ENCODE data around the gene HHIP.
A peak's percentile ranks its signal among the peaks of the same experiment; 100 is the strongest.

Gene HHIP

GRCh38 chr4:144645631-144646522 is at the start of gene HHIP:
HHIP (plus strand) TSS chr4:144646156; CDS start chr4:144646676, 520 bp downstream.
- peak; percentile 5 to 27 for DNase-seq

- DNase-seq, result no peak
These were observed 48.8 kb upstream of the HHIP start for GRCh38 chr4:144597171-144597570.

GRCh38 chr4:144599621-144600020 is 46.3 kb upstream of the HHIP start:
- no peak for DNase-seq

- no peak for DNase-seq
These were observed 34.1 kb upstream of the HHIP start for GRCh38 chr4:144611850-144612249.

GRCh38 chr4:144614850-144615585 is 30.9 kb upstream of the HHIP start:
- DNase-seq, result no peak

GRCh38 chr4:144621681-144622080 is 24.3 kb upstream of the HHIP start:
- DNase-seq, result no peak

GRCh38 chr4:144627663-144628076 is 18.3 kb upstream of the HHIP start:
- DNase-seq, result no peak

GRCh38 chr4:144633215-144633614 is 12.7 kb upstream of the HHIP start:
- DNase-seq, result no peak

GRCh38 chr4:144634978-144635747 is 10.8 kb upstream of the HHIP start:
- DNase-seq, result no peak

- no peak for DNase-seq
These were observed 1.4 kb upstream of the HHIP start for GRCh38 chr4:144644368-144645101.

- no peak for DNase-seq
These were observed 790 bp upstream of the HHIP start for GRCh38 chr4:144645102-144645630.

- no peak for DNase-seq
These were observed 653 bp downstream of the HHIP start for GRCh38 chr4:144646523-144647094.

GRCh38 chr4:144647095-144647561 is 1.2 kb downstream of the HHIP start:
- no peak for DNase-seq

GRCh38 chr4:144647590-144647989 is 1.6 kb downstream of the HHIP start:
- DNase-seq, result no peak

- no peak for DNase-seq
These were observed 2.1 kb downstream of the HHIP start for GRCh38 chr4:144648042-144648441.

- no peak for DNase-seq
These were observed 3.7 kb downstream of the HHIP start for GRCh38 chr4:144649646-144650045.

GRCh38 chr4:144650311-144651005 is 4.5 kb downstream of the HHIP start:
- no peak for DNase-seq

- DNase-seq, result no peak
These were observed 8.0 kb downstream of the HHIP start for GRCh38 chr4:144653781-144654545.

GRCh38 chr4:144655491-144655890 is 9.5 kb downstream of the HHIP start:
- no peak for DNase-seq

GRCh38 chr4:144656850-144657249 is 10.9 kb downstream of the HHIP start:
- DNase-seq, result no peak

Data from CD4-positive, alpha-beta T cell treated with Interferon alpha-2 for 1 hour (primary cell).